ENCODE results near the gene LIMK1.
"Not testable (repeated sequence)": the region's sequence is repeated elsewhere in the genome, so short reads cannot be mapped to it uniquely, and the experiment has no call there.

Gene LIMK1

GRCh38 chr7:74126220-74126880 is 42.7 kb downstream of the LIMK1 start:
- no peak for DNase-seq (ENCODE audit: low spot score)

DNA sequence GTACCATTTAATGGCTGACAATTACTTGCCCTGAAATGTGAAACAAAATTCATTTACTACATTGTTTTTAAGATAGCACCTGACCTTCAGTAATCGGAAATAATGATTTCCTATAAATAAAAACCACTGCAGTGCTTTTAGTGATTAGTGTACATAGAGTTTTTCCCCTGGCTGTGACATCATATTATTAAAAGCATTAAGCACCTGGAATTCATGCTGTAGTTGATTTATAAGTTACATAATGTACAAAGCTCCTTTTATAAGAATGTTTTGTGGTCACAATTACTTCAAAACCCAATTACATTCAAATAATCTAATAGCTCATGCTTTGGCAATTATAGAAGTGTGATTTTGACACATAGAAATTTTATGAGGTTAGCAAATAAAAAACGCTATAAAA is 46.3 kb downstream of the LIMK1 start:
- no peak for DNase-seq (ENCODE audit: low spot score)

- DNase-seq (ENCODE audit: low spot score): no peak
Measured at GRCh38 chr7:74130518-74130917, 46.9 kb downstream of the LIMK1 start.

DNA sequence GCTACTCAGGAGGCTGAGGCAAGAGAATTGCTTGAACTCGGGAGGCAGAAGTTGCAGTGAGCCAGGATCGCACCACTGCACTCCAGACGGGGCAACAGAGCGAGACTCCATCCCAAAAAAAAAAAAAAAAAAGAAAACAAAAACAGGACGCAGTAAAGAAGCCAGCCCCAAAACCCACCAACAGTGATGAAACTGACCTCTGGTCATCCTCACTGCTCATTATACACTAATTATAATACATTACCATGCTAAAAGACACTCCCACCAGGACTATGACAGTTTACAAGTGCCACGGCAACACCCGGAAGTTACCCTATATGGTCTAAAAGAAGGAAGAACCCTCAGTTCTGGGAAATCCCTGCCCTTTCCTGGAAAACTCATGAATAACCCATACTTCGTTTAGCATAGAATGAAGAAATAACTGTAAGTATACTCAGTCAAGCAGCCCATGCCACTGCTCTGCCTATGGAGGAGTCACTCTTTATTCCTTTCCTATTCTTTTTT is 50.6 kb downstream of the LIMK1 start:
- DNase-seq (ENCODE audit: low spot score): peak; percentile 52

DNA sequence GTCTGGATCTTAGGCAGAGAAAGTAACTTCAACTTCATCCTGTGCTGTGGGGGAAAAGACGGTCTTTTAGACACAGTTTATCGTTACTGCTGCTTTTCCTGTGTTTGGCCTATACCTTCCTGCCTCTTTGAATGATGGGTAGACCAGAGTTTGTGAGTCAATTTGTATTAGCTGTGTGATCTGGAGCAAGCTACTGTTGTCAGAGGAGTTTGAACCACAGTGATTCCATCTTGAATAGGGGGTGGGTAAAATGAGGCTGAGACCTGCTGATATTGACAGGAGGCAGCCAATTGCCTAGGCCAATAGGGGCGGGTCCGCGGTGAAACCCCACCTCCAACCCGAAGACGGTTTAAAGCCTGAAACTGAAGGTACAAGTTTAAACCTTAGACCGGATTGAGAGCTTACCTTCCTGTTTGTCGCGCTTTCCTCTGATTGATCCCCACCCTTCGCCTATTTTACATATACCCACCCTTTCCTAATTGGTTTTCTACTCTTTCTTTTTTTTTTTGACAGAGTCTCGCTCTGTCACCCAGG is 54.8 kb downstream of the LIMK1 start:
- no peak for DNase-seq (ENCODE audit: low spot score)

DNA sequence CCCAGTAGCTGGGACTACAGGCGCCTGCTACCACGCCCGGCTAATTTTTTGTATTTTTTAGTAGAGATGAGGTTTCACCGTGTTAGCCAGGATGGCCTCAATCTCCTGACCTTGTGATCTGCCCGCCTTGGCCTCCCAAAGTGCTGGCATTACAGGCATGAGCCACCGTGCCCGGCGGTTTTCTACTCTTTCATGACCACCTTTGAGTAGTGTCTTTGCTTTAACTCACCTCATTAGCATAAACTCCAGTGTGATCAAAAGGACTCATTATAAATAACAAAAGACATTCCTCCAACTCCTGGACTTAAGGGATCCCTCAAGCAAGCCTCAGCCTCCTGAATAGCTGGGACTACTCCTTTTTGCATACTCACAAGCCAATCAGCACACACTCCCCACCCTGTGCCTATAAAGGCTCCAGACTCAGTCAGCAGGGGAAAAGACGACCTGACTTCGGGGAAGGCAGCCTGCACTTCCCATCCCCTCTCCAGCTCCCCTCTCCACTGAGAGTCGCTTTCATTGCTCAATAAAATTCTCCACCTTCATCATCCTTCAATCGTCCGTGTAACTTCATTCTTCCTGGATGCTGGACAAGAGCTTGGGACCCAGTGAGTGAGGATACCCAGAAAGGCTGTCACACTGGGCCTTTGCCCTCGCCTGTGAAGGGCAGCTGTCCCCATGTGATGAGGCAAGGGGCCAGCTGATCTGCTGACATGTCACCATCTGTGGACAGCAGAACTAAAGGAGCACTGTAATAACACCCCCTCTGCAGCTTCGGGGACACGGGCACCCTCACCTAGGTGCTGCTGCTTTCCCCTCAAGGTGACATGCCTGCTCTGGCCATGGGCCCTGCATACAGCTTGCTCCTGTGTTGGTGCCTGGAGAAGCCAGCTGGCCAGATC is 55.6 kb downstream of the LIMK1 start:
- DNase-seq (ENCODE audit: low spot score): no peak

- DNase-seq (ENCODE audit: low spot score): peak; percentile 60
Measured at GRCh38 chr7:74141705-74142104, 58.1 kb downstream of the LIMK1 start.

DNA sequence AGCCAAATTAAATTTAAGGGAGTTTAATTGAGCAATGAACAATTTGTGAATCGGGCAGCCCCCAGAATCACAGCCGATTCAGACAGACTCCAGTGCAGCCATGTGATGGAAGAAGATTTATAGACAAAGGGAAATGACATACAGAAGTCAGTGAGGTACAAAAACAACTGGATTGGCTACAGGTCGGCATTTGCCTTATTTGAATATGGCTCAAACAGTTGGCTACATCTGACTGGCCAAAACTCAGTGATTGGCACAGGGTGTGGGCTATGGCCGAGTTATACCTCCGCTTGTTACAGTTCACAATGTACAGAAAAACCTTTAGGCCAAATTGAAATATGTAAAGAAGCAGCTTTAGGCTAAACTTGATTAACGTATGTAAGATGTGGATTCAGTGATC is 59.8 kb downstream of the LIMK1 start:
- no peak for DNase-seq (ENCODE audit: low spot score)

DNA sequence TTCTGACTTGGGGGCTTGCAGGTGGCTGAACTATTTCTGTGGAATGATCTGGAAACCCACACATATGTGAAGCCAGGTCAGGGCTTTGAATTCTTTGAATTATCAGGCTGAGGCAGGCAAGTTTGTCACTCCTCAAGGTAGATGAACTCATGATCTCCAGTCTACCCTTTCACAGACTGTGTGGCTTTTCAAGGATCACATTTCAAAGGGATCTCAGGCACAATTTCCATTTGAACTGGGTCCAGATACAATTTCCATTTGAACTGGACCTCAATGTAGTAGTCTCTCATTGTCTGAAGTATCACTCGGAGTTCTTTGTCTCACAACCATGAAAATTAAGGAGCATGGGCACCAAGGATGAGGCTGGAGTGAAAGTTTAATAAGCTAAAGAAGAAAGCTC is 64.9 kb downstream of the LIMK1 start:
- no peak for DNase-seq (ENCODE audit: low spot score)

DNA sequence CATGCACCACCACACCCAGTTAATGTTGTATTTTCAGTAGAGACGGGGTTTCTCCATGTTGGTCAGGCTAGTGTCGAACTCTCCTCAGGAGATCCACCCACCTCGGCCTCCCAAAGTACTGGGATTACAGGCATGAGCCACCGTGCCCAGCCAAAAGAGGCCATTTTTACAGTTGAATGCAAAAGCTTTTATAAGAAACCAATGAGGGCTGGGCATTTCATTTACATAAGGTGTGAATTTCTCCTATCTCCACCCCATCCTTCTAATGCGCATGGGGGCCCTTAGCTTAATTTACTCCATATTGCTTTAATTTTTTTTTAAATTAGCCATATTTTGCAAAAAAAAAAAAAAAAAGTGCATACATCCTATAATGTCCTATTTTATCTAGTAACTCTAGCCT is 65.5 kb downstream of the LIMK1 start:
- no peak for DNase-seq (ENCODE audit: low spot score)

GRCh38 chr7:74149603-74150002 is 66.0 kb downstream of the LIMK1 start:
- DNase-seq (ENCODE audit: low spot score): no peak

- DNase-seq (ENCODE audit: low spot score): no peak
Measured at GRCh38 chr7:74153736-74154135, 70.1 kb downstream of the LIMK1 start.

DNA sequence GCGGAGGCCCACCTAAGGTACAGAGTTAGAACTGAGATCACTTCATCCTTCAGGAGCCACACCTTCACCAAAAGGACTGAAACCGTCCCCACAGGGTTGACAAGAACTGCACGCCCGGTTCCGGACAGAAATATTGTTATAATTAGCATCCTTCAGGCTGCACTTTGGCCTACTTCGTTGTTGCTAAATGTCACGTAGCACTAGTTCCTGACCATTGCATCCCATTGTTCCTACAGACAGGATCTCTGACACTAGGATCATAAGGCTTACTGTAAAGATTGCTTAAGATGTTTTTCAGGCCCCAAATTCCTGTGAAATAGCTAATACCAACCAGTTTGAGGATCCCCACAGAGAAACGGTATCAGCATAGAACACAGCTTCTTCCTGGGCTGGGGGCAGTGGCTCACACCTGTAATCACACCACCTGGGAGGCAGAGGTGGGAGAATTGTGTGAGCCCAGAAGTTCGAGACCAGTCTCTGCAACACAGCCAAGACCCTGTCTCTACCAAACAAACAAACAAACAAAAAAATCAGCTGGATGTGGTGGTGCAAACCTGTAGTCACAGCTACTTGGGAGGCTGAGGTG is 72.3 kb downstream of the LIMK1 start:
- DNase-seq (ENCODE audit: low spot score): no peak

GRCh38 chr7:74157605-74158004 is 74.0 kb downstream of the LIMK1 start:
- DNase-seq (ENCODE audit: low spot score): no peak

DNA sequence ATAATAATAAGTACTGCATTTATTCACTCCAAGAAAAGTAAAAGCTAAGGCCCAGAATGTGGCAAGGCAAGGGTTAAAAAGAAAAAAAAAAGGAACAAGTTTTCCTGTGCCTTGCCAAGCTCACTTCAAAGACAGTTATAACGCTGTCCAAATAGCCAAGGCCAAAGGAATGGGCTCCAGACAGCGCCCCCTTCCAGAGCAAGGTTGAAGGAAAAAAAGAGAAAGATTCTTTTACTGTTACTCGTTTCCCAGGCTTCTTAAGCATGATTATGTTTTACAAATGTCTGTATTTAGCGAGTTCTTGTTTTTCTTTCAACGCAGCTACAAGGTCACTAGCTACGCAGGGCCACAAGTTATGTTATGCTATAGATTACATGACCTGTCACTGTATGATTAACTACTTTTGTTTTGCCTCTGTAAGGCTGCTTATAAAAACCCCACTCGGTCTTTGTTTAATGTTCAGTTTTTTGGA is 81.4 kb downstream of the LIMK1 start:
- no peak for DNase-seq (ENCODE audit: low spot score)

- DNase-seq (ENCODE audit: low spot score): no peak
Measured at GRCh38 chr7:74165867-74166593, 82.4 kb downstream of the LIMK1 start.

DNA sequence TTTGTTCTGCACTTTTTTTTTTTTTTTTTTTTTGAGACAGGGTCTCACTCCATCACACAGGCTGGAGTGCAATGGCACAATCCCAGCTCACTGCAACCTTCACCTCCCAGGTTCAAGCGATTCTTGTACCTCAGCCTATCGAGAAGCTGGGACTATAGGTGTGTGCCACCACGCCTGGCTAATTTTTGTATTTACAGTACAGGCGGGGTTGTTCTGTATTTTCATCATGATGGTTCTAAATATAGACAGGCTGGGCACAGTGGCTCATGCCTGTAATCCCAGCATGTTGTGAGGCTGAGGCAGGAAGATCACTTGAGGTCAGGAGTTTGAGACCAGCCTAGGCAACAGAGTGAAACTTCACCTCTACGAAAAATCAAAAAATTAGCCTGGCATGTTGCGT is 83.7 kb downstream of the LIMK1 start:
- DNase-seq (ENCODE audit: low spot score): not testable (repeated sequence)
